ENCODE results near the gene PLAU. TPM values are rescaled to one million over a fixed set of nuclear protein-coding genes. Genes with fewer than 3 reads are reported as not detected.

PLAU gene
- polyA plus RNA-seq, 2 of the 4 experiments (the other 2 are of a cell fraction), result 75.8 to 82.6 TPM

DNA sequence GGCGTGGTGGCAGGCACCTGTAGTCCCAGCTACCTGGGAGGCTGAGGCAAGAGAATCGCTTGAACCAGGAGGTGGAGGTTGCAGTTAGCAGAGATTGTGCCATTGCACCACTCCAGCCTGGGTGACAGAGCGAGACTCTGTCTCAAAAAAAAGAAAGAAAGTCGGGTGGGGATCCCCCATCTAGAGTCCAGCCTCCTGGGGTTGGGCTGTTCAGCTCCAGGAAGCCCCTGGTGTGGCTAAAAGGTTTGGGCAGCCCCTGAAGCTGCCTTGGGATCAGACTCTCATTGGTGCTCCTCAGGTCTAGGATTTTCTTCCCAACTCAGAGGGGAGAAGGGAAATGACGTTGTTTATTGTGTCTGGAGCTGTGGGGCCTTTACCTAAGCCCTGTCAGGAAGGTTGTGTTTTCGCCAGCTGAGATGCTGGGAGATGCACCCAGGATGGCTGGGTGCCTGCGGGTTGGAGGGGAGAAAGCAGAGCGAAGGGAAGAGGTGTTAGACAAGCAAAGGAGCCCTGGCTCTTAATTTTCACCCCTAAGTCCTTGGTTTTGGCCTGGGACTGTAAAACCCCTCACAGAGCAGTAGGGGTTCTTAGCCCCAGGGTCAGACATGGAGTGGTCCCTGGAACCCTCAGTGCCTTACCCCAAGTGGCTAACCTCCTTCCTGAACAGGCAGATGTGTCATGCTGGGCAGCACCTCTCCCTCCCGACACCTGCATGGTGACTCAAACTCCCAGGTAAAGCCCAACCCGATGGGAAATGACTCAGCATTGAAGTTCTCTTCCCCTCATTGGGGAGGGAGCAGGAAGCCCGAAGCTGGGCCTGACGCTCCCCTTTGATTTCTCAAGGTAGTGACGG, 21.1 kb downstream of the PLAU start:
- Histone ChIP-seq H3K4me2 (peak overlapping the region; percentile 56), H3K4me3 (no peak overlapping the region), H3K27ac (peak overlapping the region; percentile 64 to 86), H3K9me3 (no peaks in the 10 kb centered on the region), H3K4me1 (peaks cover 17% of the 10 kb centered on the region)
- CTCF ChIA-PET, result interaction anchor here (0.9 to 31.6 kb wide), 6 partner anchors 9 to 42 kb away, joined by 3 to 936 read pairs (median 6); no protein-coding TSS in a partner anchor
- 70% methylated on average over 12 of the region's 13 CpGs for WGBS (ENCODE audit: missing lambda C conversion rate)
- no peak for FAIRE-seq
- DNase-seq (ENCODE audit: low read depth in 1 of 2, low spot score in 1 of 2), result peak; percentile 68 to 72
- POLR2A ChIA-PET, result interaction anchor here (0.6 to 0.8 kb wide), 2 partner anchors 37 to 45 kb away, joined by 3 read pairs; no protein-coding TSS in a partner anchor
- ATAC-seq, result peak; percentile 62 to 77
- peak in 1 of 2 experiments; percentile 19; a peak in 1 of 5 replicates for TF ChIP-seq JUN (IDR thresholded peaks at IDR 0.05)
- no peak for TF ChIP-seq POLR2A (IDR thresholded peaks at IDR 0.05; ENCODE audit: low read length)
- TF ChIP-seq FOXS1 (CRISPR knock-in tag; IDR thresholded peaks at IDR 0.05), result no peak
- no peak for TF ChIP-seq ZFP36 (IDR thresholded peaks at IDR 0.05; ENCODE audit: borderline replicate concordance, partially characterized antibody)
- TF ChIP-seq HOXB5 (CRISPR knock-in tag; IDR thresholded peaks at IDR 0.05), result no peak
- TF ChIP-seq, protein P1, sequence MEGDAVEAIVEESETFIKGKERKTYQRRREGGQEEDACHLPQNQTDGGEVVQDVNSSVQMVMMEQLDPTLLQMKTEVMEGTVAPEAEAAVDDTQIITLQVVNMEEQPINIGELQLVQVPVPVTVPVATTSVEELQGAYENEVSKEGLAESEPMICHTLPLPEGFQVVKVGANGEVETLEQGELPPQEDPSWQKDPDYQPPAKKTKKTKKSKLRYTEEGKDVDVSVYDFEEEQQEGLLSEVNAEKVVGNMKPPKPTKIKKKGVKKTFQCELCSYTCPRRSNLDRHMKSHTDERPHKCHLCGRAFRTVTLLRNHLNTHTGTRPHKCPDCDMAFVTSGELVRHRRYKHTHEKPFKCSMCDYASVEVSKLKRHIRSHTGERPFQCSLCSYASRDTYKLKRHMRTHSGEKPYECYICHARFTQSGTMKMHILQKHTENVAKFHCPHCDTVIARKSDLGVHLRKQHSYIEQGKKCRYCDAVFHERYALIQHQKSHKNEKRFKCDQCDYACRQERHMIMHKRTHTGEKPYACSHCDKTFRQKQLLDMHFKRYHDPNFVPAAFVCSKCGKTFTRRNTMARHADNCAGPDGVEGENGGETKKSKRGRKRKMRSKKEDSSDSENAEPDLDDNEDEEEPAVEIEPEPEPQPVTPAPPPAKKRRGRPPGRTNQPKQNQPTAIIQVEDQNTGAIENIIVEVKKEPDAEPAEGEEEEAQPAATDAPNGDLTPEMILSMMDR (IDR thresholded peaks at IDR 0.05), result no peak
- peak; percentile 71 for TF ChIP-seq MAFK (IDR thresholded peaks at IDR 0.05; ENCODE audit: partially characterized antibody)
- 0 out of 2 replicates have a peak, but pooled peaks have one; percentile 38 for TF ChIP-seq NFE2L2 (conservative IDR thresholded peaks at IDR 0.05; ENCODE audit: low read length)
- TF ChIP-seq EP300 (IDR thresholded peaks at IDR 0.05), result peak in 1 of 2 experiments; percentile 52; a peak in 2 of 5 replicates
- TF ChIP-seq, protein P2, sequence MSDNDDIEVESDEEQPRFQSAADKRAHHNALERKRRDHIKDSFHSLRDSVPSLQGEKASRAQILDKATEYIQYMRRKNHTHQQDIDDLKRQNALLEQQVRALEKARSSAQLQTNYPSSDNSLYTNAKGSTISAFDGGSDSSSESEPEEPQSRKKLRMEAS (IDR thresholded peaks at IDR 0.05), result no peak
- TF ChIP-seq, protein P3, sequence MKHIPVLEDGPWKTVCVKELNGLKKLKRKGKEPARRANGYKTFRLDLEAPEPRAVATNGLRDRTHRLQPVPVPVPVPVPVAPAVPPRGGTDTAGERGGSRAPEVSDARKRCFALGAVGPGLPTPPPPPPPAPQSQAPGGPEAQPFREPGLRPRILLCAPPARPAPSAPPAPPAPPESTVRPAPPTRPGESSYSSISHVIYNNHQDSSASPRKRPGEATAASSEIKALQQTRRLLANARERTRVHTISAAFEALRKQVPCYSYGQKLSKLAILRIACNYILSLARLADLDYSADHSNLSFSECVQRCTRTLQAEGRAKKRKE (CRISPR knock-in tag; IDR thresholded peaks at IDR 0.05; ENCODE audit: low read depth), result no peak
- TF ChIP-seq TFCP2L1 (CRISPR knock-in tag; IDR thresholded peaks at IDR 0.05), result no peak
- TF ChIP-seq FOSB (CRISPR knock-in tag; IDR thresholded peaks at IDR 0.05), result no peak
- no peak for TF ChIP-seq CHD4 (IDR thresholded peaks at IDR 0.05; ENCODE audit: borderline replicate concordance)
- peak; percentile 49; the same call in 1 of the 2 replicates for TF ChIP-seq FOSL2 (IDR thresholded peaks at IDR 0.05)
- TF ChIP-seq FOSL2 (CRISPR knock-in tag; IDR thresholded peaks at IDR 0.05), result peak; percentile 63
- TF ChIP-seq ZNF302 (CRISPR knock-in tag; IDR thresholded peaks at IDR 0.05), result no peak
- no peak for TF ChIP-seq RARB (CRISPR knock-in tag; IDR thresholded peaks at IDR 0.05)

DNA sequence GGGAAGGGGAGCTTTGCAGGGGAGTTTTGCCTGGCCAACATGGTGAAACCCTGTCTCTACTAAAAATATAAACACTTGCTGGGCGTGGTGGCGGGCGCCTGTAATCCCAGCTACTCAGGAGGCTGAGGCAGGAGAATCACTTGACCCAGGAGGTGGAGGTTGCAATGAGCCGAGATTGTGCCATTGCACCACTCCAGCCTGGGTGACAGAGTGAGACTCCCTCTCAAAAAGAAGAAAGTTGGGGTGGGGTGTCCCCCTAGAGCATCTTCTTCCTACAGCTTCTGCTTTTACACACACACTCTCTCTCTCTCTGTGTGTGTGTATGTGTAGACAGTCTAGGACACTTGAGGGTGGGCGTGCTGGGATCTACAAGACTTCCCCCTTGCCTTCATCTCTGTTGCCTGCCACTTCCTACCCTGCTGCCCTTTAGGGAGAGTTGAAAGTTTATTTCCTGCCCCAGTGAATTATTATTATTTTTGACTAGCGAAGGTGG, 21.7 kb downstream of the PLAU start:
- 87% methylated on average over 6 of the region's 6 CpGs for WGBS (ENCODE audit: missing lambda C conversion rate)
- DNase-seq (ENCODE audit: low read depth in 1 of 2, low spot score in 1 of 2) (no peak), ATAC-seq (no peak; a peak in 1 of 6 replicates), FAIRE-seq (no peak)
- H3K4me1 ChIP-seq, result peaks cover 18% of the 10 kb centered on the region
- peak overlapping the region; percentile 56 for H3K4me2 ChIP-seq
- ChIA-PET CTCF (interaction anchor here (0.9 to 31.6 kb wide), 6 partner anchors 8 to 148 kb away, joined by 3 to 936 read pairs (median 6); no protein-coding TSS in a partner anchor), POLR2A (interaction anchor here (0.6 to 0.8 kb wide), 2 partner anchors 38 to 45 kb away, joined by 3 read pairs; no protein-coding TSS in a partner anchor)
- no peaks in the 10 kb centered on the region for H3K9me3 ChIP-seq
- TF ChIP-seq KDM5A (IDR thresholded peaks at IDR 0.05) (no peak), TP53 (CRISPR knock-in tag; IDR thresholded peaks at IDR 0.05) (no peak), FOSL2 (IDR thresholded peaks at IDR 0.05) (no peak), FOSL2 (CRISPR knock-in tag; IDR thresholded peaks at IDR 0.05) (no peak), HDAC2 (IDR thresholded peaks at IDR 0.05) (no peak), CEBPB (IDR thresholded peaks at IDR 0.05) (0 out of 4 replicates have a peak, but pooled peaks of 1 of the 2 experiments have one; percentile 31), FOXS1 (CRISPR knock-in tag; IDR thresholded peaks at IDR 0.05) (no peak), POLR2A (IDR thresholded peaks at IDR 0.05; ENCODE audit: low read length) (no peak)
- TF ChIP-seq, protein P2 (IDR thresholded peaks at IDR 0.05), result no peak
- TF ChIP-seq, protein P4, sequence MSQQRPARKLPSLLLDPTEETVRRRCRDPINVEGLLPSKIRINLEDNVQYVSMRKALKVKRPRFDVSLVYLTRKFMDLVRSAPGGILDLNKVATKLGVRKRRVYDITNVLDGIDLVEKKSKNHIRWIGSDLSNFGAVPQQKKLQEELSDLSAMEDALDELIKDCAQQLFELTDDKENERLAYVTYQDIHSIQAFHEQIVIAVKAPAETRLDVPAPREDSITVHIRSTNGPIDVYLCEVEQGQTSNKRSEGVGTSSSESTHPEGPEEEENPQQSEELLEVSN (IDR thresholded peaks at IDR 0.05; ENCODE audit: borderline replicate concordance, low read depth), result no peak
- H3K27ac ChIP-seq, result peak overlapping the region; percentile 64 to 86
- H3K4me3 ChIP-seq, result no peak overlapping the region

Data from A549 (cell line).